T47D (cell line): Measurements from ENCODE around the gene KHK.
"Not testable (repeated sequence)": the region's sequence is repeated elsewhere in the genome, so short reads cannot be mapped to it uniquely, and the experiment has no call there.

Experiments
- DNase-seq, 2 experiments: peaks; one replicate each; pipeline versions ENCODE4 v3.0.0 to v3.0.0-alpha.2; 2011 to 2012; ENCODE audit warnings: low read depth in 1 of 2, low spot score in 1 of 2
- JUND ChIP-seq: IDR thresholded peaks from 2 replicates; pipeline ENCODE4 v1.6.1; 2012; ENCODE audit warnings: low read depth
- in situ Hi-C: cut with HindIII; loops from 2 replicates; pipeline ENCODE4 v1.10.0; 2016; ENCODE audit warnings: low sequenced_read_pairs, low pct_unique_long_range_greater_than_20kb

The KHK gene

DNA sequence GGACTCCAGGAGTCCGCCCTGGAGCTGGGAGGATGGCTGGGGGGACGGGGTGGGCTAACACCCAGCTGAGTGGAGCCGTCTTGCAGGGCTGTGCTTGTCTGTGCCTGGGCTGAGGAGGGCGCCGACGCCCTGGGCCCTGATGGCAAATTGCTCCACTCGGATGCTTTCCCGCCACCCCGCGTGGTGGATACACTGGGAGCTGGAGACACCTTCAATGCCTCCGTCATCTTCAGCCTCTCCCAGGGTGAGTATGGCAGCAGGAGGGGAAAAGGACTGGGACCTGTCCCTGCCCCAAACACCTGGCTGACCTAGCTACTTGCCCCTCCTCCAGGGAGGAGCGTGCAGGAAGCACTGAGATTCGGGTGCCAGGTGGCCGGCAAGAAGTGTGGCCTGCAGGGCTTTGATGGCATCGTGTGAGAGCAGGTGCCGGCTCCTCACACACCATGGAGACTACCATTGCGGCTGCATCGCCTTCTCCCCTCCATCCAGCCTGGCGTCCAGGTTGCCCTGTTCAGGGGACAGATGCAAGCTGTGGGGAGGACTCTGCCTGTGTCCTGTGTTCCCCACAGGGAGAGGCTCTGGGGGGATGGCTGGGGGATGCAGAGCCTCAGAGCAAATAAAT lies 12.9 kb downstream of the KHK start:
- TF ChIP-seq JUND: no peak
- DNase-seq: no peak
- in situ Hi-C loops: no loop called here

DNA sequence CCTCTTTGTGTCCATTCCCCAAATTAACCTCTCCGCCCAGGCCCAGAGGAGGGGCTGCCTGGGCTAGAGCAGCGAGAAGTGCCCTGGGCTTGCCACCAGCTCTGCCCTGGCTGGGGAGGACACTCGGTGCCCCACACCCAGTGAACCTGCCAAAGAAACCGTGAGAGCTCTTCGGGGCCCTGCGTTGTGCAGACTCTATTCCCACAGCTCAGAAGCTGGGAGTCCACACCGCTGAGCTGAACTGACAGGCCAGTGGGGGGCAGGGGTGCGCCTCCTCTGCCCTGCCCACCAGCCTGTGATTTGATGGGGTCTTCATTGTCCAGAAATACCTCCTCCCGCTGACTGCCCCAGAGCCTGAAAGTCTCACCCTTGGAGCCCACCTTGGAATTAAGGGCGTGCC lies 13.5 kb downstream of the KHK start:
- DNase-seq: no peak
- in situ Hi-C loops: no loop called here
- no peak for TF ChIP-seq JUND

DNA sequence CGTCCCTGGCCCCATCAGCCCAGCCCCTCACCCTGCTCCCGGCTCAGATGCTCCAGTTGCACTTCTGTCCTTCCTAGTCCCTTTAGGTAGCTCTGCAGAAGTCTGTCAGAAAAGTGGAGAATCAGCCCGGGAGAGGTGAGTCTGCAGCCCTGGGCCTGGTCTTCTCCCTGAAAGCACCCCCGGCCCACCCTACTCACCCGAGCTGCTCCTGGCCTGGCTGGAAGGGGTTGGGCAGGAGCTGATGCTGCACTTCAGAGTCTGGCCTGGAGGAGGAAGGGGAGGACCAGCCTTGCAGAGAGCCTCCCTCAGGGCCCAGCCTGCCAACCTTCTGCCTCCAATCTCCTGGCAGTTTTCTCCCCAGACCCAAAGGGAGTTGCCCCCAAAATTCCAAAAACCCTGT lies 15.8 kb downstream of the KHK start:
- in situ Hi-C loops: no loop called here

DNA sequence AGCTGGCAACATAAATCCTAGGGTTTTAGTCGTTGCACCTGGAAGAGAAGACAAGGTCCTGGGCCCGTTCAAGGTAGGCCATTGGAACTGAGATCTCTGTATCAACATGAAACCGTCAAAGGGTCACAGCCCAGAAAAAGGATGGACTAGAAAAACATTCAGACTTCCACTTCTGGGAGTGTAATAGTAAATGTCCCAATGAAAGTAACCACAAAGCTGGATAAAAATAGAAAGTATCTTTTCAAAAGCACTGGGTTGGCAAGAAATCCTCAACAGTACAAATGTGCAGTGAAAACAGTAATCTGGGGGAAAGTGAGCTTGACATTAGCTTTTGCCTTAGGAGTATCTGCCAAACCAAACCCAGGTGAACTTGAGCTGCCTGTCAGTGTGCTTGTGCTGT lies 19.4 kb downstream of the KHK start:
- no peak for TF ChIP-seq JUND
- in situ Hi-C loops: no loop called here
- no peak for DNase-seq

More for the DNA sequence above, 15.8 kb downstream of the KHK start:
- no peak for TF ChIP-seq JUND
- no peak for DNase-seq

DNA sequence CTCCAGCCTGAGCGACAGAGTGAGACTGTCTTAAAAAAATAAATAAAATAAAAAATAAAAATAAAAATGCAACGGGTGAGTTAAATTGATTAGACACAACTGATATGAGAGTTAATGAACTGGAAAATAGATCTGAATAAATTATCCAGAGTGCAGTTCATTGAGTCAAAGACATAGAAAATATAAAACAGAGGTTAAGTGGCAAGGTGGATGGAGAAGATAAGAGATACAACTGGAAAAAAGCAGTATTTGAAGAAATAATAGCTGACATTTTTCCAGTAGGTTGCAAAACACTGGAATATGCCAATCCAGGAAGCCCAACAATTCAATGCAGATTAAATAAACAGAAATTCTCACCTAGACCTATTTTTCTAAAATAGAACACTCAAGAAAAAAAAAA lies 21.6 kb downstream of the KHK start:
- TF ChIP-seq JUND: no peak
- DNase-seq: no peak
- in situ Hi-C loops: no loop called here

DNA sequence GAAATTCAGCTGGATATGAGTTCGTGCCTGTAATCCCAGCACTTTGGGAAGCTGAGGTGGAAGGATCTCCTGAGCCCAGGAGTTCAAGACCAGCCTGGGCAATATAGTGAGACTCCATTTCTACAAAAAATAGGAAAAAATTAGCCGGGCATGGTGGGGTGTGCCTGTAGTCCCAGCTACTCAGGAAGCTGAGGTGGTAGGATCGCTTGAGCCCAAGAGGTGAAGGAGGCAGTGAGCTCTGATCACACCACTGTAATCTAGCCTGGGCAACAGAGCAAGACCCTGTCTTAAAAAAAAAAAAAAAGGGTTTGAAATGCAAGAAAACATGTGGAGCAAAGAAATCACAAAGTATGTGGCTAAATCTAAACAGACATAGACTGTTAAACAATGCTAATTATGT lies 22.5 kb downstream of the KHK start:
- TF ChIP-seq JUND: no peak
- in situ Hi-C loops: no loop called here
- no peak for DNase-seq

DNA sequence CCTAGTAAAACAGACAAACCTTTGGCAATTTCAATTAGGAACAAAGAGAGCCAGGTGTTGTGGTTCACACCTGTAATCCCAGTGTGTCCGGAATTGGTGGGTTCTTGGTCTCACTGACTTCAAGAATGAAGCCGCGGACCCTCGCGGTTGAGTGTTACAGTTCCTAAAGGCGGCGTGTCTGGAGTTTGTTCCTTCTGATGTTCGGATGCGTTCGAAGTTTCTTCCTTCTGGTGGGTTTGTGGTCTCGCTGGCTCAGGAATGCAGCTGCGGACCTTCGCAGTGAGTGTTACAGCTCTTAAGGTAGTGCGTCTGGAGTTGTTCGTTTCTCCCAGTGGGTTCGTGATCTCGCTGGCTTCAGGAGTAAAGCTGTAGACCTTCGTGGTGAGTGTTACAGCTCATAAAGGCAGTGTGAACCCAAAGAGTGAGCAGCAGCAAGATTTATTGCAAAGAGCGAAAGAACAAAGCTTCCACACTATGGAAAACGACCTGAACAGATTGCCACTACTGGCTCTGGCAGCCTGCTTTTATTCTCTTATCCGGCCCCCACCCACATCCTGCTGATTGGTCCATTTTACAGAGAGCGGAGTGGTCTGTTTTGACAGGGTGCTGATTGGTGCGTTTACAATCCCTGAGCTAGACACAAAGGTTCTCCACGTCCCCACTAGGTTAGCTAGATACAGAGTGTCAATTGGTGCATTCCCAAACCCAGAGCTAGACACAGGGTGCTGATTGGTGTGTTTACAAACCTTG lies 24.2 kb downstream of the KHK start:
- DNase-seq, in situ Hi-C loops: not testable (repeated sequence)

DNA sequence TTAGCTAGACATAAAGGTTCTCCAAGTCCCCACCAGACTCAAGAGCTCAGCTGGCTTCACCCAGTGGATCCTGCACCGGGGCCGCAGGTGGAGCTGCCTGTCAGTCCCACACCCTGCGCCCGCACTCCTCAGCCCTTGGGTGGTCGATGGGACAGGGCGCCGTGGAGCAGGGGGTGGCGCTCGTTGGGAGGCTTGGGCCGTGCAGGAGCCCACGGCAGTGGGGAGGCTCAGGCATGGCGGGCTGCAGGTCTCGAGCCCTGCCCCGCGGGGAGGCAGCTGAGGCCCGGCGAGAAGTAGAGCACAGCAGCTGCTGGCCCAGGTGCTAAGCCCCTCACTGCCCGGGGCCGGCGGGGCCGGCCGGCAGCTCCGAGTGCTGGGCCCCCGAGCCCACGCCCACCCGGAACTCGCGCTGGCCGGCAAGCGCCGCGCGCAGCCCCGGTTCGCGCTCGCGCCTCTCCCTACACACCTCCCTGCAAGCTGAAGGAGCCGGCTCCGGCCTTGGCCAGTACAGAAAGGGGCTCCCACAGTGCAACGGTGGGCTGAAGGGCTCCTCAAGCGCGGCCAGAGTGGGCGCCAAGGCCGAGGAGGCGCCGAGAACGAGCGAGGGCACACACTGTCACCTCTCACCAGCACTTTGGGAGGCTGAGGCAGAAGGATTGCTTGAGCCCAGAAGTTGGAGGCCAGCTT lies 25.0 kb downstream of the KHK start:
- in situ Hi-C loops, DNase-seq: not testable (repeated sequence)

DNA sequence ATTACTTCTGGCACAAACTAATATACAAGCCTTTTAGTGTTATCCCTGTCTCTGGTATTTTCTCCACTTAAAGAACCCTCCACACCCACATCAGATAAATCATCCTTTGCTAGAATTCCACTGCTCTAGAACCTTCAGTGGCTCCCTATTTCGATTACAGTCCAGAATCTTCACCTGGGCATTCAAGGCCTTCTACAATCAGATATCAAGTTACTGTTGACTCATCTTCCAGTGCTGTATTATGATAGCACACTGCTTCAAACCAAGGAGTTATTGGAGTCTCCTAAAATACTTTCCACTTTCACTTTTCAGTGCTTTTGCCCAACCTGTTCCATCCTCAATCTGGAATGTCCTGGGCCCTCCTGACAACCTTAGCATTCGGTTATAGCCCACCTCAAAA lies 28.9 kb downstream of the KHK start:
- no peak for TF ChIP-seq JUND
- DNase-seq: no peak
- in situ Hi-C loops: no loop called here

DNA sequence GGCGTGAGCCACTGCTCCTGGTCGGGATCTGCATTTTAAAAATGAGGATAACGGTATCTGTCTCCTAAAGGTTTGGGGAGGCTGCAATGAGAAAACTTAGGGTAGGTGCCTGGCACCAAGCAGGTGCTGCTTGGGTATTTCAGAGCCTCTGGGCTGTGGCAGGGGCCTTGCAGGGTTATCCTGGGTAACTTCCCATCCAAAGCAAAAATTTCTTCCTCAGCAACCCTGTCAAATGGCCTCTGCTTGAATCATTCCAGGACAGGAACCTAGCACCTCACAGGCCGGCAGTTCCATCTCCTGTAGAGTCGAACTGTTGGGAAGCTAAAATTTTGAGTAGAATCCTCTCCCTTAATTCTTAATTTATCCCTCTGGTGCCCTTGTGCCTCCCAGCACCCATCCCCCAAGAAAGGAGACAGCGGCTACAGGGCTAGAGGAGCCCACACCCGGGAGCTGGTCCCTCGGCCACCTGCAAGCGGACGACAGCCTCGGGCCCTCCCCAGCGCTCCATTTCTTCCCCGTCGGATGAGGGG lies 31.5 kb downstream of the KHK start:
- TF ChIP-seq JUND: no peak
- no peak for DNase-seq
- in situ Hi-C loops: no loop called here

DNA sequence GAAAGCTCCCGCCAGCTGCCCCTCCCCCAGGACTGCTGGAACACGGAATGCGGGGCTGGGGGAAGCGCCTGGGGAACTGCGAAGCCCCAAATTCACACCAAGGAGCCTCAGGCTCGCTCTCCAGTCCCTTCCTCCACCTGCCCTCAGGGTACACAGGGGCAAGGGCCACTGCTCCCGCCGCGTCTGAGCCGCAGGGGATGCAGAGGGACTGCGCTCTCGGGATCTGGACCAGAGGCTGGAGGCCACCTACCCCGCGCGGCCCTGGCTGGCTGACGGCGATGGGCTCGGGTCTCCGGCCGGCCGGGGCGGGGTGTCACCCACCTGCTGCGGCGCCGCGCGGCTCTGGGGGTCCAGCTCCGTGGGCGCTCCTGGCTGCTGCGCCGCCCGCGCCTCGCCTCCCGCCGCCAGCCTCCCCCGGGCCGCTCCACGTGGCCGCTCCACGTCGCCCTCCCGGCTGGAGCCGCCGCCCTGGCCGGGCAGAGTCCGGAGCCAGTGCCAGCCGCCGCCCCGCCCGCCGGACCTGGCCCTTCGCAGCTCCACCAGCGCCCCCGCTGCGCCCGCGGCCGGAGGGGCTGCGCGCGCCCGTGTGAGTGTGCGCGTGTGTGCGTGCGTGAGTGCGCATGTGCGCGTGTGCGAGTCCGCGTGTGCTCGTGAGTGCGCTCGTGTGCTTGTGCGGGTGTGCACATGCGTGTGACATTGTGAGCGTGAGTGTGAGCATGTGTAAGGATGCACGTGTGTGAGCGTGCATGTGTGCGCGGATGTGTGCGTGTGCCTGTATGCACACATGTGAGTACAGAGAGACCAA lies 32.2 kb downstream of the KHK start, which contains the start of gene CGREF1:
Gene CGREF1 (minus strand): TSS at position 604 of the 805 bp plus-strand sequence. CDS start 14,762 bp downstream, outside the sequence.
- peak; percentile 28 for DNase-seq
- in situ Hi-C loops: no loop called here
- TF ChIP-seq JUND: no peak

DNA sequence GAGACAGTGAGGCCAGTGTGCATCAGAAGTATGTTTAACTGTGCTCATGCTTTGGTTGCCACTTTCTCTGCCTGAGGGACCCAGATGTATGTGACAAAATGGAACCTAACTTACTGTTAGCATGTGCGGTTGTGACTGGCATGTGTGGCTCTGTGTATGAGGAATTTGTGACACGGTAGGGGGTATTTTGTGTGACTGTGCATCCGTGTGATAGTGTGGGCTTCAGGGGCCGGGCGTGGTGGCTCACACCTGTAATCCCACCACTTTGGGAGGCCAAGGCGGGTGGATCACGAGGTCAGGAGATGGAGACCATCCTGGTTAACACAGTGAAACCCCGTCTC lies 32.7 kb downstream of the KHK start:
- in situ Hi-C loops: not testable (repeated sequence)

DNA sequence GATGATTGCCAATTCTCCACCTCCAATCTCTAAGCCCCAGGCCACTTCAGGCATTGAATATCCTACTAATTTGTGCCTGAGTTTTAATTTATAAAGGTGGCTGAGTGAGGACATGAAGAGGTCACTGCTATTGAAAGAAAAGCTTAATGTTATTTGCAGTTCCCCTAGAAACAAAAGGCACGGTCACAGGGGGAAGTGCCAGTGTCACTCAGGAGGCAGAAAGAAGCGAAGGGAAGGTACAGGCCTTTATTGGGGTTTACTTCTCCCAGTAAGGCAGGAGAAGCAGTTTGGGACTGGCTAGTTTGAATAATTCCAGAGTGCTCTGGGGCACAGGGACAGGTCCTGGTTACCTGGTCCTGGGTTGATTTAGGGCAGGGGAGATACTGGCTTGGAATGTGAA lies 35.3 kb downstream of the KHK start:
- DNase-seq: no peak
- TF ChIP-seq JUND: no peak
- in situ Hi-C loops: no loop called here

More for the DNA sequence above, 32.7 kb downstream of the KHK start:
- DNase-seq: not testable (repeated sequence)
